GM12864 (cell line): Measurements from ENCODE around the gene CLEC4A.
"Not testable (repeated sequence)": the region's sequence is repeated elsewhere in the genome, so short reads cannot be mapped to it uniquely, and the experiment has no call there.

Experiments used
- DNase-seq: peaks from one replicate; pipeline ENCODE4 v3.0.0-alpha.2; 2011; ENCODE audit warnings: low read depth
- H3K4me3 ChIP-seq: 2 replicates; pipeline ENCODE4 v1.5.1; 2011; ENCODE audit warnings: mild to moderate bottlenecking, low read depth, low read length, control low read depth
- CTCF ChIP-seq: IDR thresholded peaks from 2 replicates; pipeline ENCODE4 v1.5.1; 2011; ENCODE audit warnings: low read depth, mild to moderate bottlenecking, moderate library complexity, low read length, control low read depth, inconsistent platforms; ENCODE audit errors: missing control alignments

The CLEC4A gene

GRCh38 chr12:8081251-8081920 lies 42.0 kb upstream of the CLEC4A start:
- no peak for TF ChIP-seq CTCF
- peak overlapping the region; percentile 91 for H3K4me3 ChIP-seq
- no peak for DNase-seq

- TF ChIP-seq CTCF, result no peak
- H3K4me3 ChIP-seq, result peak overlapping the region; percentile 91
- DNase-seq, result no peak
These were observed 40.7 kb upstream of the CLEC4A start for GRCh38 chr12:8082808-8083100.

- H3K4me3 ChIP-seq, DNase-seq: not testable (repeated sequence)
These were observed 39.1 kb upstream of the CLEC4A start for GRCh38 chr12:8084351-8084750.

- DNase-seq, result no peak
- TF ChIP-seq CTCF, result no peak
- H3K4me3 ChIP-seq, result peak overlapping the region; percentile 36; the same call in 1 of the 2 replicates
These were observed 35.8 kb upstream of the CLEC4A start for GRCh38 chr12:8087666-8088065.

- DNase-seq, result no peak
- H3K4me3 ChIP-seq, result peak overlapping the region; percentile 20; the same call in 1 of the 2 replicates
- TF ChIP-seq CTCF, result no peak
These were observed 34.8 kb upstream of the CLEC4A start for GRCh38 chr12:8088574-8088973.

GRCh38 chr12:8089277-8089676 lies 34.1 kb upstream of the CLEC4A start:
- H3K4me3 ChIP-seq, DNase-seq: not testable (repeated sequence)

- DNase-seq, result no peak
- H3K4me3 ChIP-seq, result no peak overlapping the region
- no peak for TF ChIP-seq CTCF
These were observed 33.7 kb upstream of the CLEC4A start for GRCh38 chr12:8089716-8090115.

- no peak overlapping the region for H3K4me3 ChIP-seq
- no peak for TF ChIP-seq CTCF
- no peak for DNase-seq
These were observed 30.1 kb upstream of the CLEC4A start for GRCh38 chr12:8093291-8093690.
